AG04450 (cell line): ENCODE results near the gene CSRNP2. TPM values are rescaled to one million over a fixed set of nuclear protein-coding genes. Genes with fewer than 3 reads are reported as not detected.

ENCODE experiments used
- CTCF ChIA-PET: fragments of 300-600, 350-600 bp; formaldehyde crosslinking; extraction: SDS; loops from one replicate; lab custom pipeline; 2022; ENCODE audit warnings: antibody characterized with exemption, inconsistent platforms; lab: Charles Lee
- POLR2A ChIA-PET: fragments of 350-600 bp; formaldehyde crosslinking; extraction: SDS; loops from one replicate; lab custom pipeline; 2021; ENCODE audit warnings: antibody characterized with exemption, inconsistent platforms; lab: Yijun Ruan, JAX
- DNase-seq: peaks from one replicate; pipeline ENCODE4 v3.0.0-alpha.2; 2011; ENCODE audit warnings: low read depth, low spot score
- H3K27ac ChIP-seq: one replicate; pipeline ENCODE4 v1.5.1; 2012; ENCODE audit warnings: low read depth, low read length, control low read depth
- H3K27me3 ChIP-seq: one replicate; pipeline ENCODE4 v1.6.0; 2012; ENCODE audit warnings: low read length; ENCODE audit not compliant: control insufficient read depth, insufficient read depth
- H3K4me3 ChIP-seq: 2 replicates; pipeline ENCODE4 v1.5.1; 2011; ENCODE audit warnings: mild to moderate bottlenecking, low read depth, low read length, control low read depth
- H3K9me3 ChIP-seq: 2 replicates; pipeline ENCODE4 v1.5.1; 2012; ENCODE audit warnings: low read length; ENCODE audit not compliant: control insufficient read depth, insufficient read depth
- CTCF ChIP-seq: IDR thresholded peaks from 2 replicates; pipeline ENCODE4 v1.5.1; 2011; ENCODE audit warnings: low read depth, low read length, control low read depth, inconsistent platforms
- polyA plus RNA-seq: library from polyadenylated mRNA; depleted of rRNA; stranded (reverse); fragments of >200 nt; gene quantifications from 2 replicates; pipeline ENCODE4 v1.2.3, GENCODE V29; 2011

CSRNP2 gene
- polyA plus RNA-seq, 1 experiment = 29.9 TPM

GRCh38 chr12:51087818-51088217 is 4.4 kb upstream of the CSRNP2 start:
- no peaks in the 10 kb centered on the region for H3K27me3 ChIP-seq
- DNase-seq = no peak
- ChIA-PET CTCF (no interaction called here), POLR2A (no interaction called here)
- H3K9me3 ChIP-seq = no peaks in the 10 kb centered on the region
- TF ChIP-seq CTCF = no peak
- H3K27ac ChIP-seq = no peak overlapping the region
- no peak overlapping the region for H3K4me3 ChIP-seq

GRCh38 chr12:51086933-51087332 is 3.5 kb upstream of the CSRNP2 start:
- Histone ChIP-seq H3K4me3 (no peak overlapping the region), H3K9me3 (no peaks in the 10 kb centered on the region), H3K27ac (no peak overlapping the region), H3K27me3 (no peaks in the 10 kb centered on the region)
- CTCF ChIA-PET = no interaction called here
- POLR2A ChIA-PET = no interaction called here
- DNase-seq = no peak
- no peak for TF ChIP-seq CTCF

DNA sequence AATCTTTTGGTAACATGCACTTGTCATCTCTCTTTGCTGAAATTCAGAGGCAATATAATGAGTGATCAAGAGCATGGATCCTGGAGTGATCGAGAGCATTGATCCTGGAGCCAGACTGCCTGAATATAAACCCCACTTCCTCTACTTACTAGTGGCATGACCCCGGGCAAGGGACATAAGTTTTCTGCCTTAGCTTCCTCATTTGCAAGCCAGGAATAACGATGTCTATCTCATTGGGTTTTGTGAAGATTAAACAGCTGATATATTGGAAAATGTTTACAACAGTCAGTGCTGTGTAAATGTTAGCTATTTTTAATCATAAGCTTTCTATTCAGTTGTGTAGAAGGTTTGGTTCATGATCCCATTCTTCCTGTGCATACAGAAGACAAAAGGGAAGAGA is 2.4 kb upstream of the CSRNP2 start:
- no peak for DNase-seq
- ChIA-PET POLR2A (no interaction called here), CTCF (no interaction called here)
- TF ChIP-seq CTCF = no peak
- Histone ChIP-seq H3K4me3 (no peak overlapping the region), H3K27me3 (no peaks in the 10 kb centered on the region), H3K27ac (no peak overlapping the region), H3K9me3 (no peaks in the 10 kb centered on the region)

DNA sequence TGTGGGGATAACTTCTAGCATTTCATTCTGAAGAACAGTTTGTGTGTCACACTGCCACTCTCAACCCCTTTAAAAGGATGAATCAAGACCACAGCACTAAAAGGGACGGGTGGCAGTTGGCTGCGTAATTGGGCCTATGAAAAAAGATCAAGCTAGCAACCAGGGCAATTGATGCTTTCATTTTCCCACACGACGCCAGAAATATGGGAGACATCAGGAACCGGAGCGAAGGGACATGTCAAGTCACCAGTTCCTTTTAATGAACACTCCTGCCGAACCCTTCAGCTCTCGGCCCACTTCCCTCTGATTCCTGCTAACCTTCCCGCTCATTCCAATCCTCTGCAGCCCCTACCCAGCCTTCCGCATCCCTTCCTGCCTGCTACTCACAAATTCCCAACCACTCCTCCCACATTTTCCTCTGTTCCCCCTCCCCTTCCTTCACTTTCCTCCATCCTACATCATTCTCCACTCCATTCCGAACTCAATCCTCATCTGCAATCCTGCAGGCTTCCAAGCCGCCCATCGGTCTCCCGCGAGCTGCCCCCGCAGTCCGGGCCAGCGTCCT is 753 bp downstream of the CSRNP2 start:
- CTCF ChIA-PET = interaction anchor here (1.3 kb wide), 1 partner anchor 258 kb away, joined by 7 read pairs; no protein-coding TSS in a partner anchor
- POLR2A ChIA-PET = interaction anchor here (0.5 to 2.0 kb wide), 32 partner anchors 8 to 337 kb away, joined by 3 to 20 read pairs (median 4); partner anchors contain the start of genes DAZAP2, POU6F1, SLC11A2 and SMAGP
- Histone ChIP-seq H3K4me3 (peak overlapping the region; percentile 87), H3K27me3 (no peaks in the 10 kb centered on the region), H3K27ac (peak overlapping the region; percentile 77), H3K9me3 (no peaks in the 10 kb centered on the region)
- no peak for DNase-seq
- no peak for TF ChIP-seq CTCF

- POLR2A ChIA-PET = interaction anchor here (0.7 to 1.3 kb wide), 3 partner anchors 10 to 1926 kb away, joined by 3 to 5 read pairs (median 3); no protein-coding TSS in a partner anchor
- peak overlapping the region; percentile 87; the same call in 1 of the 2 replicates for H3K4me3 ChIP-seq
- no peak overlapping the region for H3K27ac ChIP-seq
- TF ChIP-seq CTCF = no peak
- CTCF ChIA-PET = interaction anchor here (1.3 kb wide), 1 partner anchor 260 kb away, joined by 7 read pairs; no protein-coding TSS in a partner anchor
- H3K27me3 ChIP-seq = no peaks in the 10 kb centered on the region
- DNase-seq = no peak
- H3K9me3 ChIP-seq = no peaks in the 10 kb centered on the region
Observed at GRCh38 chr12:51081421-51081820, 2.0 kb downstream of the CSRNP2 start.
